ENCODE results near the gene BMP15.

GRCh38 chrX:50881028-50881427 lies 29.5 kb upstream of the BMP15 start:
- no peak for TF ChIP-seq CTCF (conservative IDR thresholded peaks at IDR 0.05; ENCODE audit: low read depth, low read length)
- TF ChIP-seq EZH2 (IDR thresholded peaks at IDR 0.05; ENCODE audit: borderline replicate concordance, low read depth, low read length, poor library complexity, severe bottlenecking): no peak
